Thymus (tissue), 14 donors: Measurements from ENCODE around the gene XIRP1. TPM values are rescaled to one million over a fixed set of nuclear protein-coding genes. Genes with fewer than 3 reads are reported as not detected.
"Not testable (repeated sequence)": the region's sequence is repeated elsewhere in the genome, so short reads cannot be mapped to it uniquely, and the experiment has no call there.

Source experiments
- DNase-seq, 9 donors: peaks; one replicate each; pipeline ENCODE4 v3.0.0-alpha.2; 2013; ENCODE audit warnings: low spot score in 9 of 9, low read depth in 6 of 9, missing footprints in 1 of 9
- H3K27ac ChIP-seq, 2 donors: one replicate each; pipeline ENCODE4 v1.5.1; 2013; ENCODE audit warnings: control low read depth in 1 of 2, low read depth in 1 of 2, low read length in 1 of 2, mild to moderate bottlenecking in 1 of 2, moderate library complexity in 1 of 2
- H3K27me3 ChIP-seq, 2 donors: one replicate each; pipeline ENCODE4 v1.5.1; 2013; ENCODE audit warnings: low read length in 1 of 2; ENCODE audit not compliant: control insufficient read depth in 2 of 2, insufficient read depth in 1 of 2
- H3K36me3 ChIP-seq, 2 donors: one replicate each; pipeline ENCODE4 v1.5.1; 2013; ENCODE audit warnings: low read length in 1 of 2, mild to moderate bottlenecking in 1 of 2, moderate library complexity in 1 of 2; ENCODE audit not compliant: control insufficient read depth in 2 of 2, insufficient read depth in 2 of 2
- H3K4me1 ChIP-seq, 2 donors: one replicate each; pipeline ENCODE4 v1.5.1; 2013; ENCODE audit warnings: low read length in 2 of 2; ENCODE audit not compliant: control insufficient read depth in 2 of 2, insufficient read depth in 2 of 2
- H3K4me3 ChIP-seq, 2 donors: one replicate each; pipeline ENCODE4 v1.5.1; 2013; ENCODE audit warnings: low read length in 2 of 2, control low read depth in 1 of 2, mild to moderate bottlenecking in 1 of 2
- H3K9me3 ChIP-seq, 2 donors: one replicate each; pipeline ENCODE4 v1.5.1; 2013; ENCODE audit warnings: low read length in 1 of 2, mild to moderate bottlenecking in 1 of 2; ENCODE audit not compliant: control insufficient read depth in 2 of 2, insufficient read depth in 1 of 2
- WGBS: extraction: QIAGEN DNeasy Blood & Tissue Kit; methylation state at CpG from one replicate; pipeline ENCODE4 v1.1.7; 2013; 5-methylcytosine and 5-hydroxymethylcytosine counted together
- long read RNA-seq, 10 donors: transcript quantifications; one replicate each; lab custom pipeline, GENCODE V29; 2026
- polyA plus RNA-seq: library from polyadenylated mRNA; stranded (reverse); fragments of 200-250 nt; gene quantifications from one replicate; pipeline ENCODE4 v1.2.3, GENCODE V29; 2013
- total RNA-seq: library from RNA; stranded (reverse); fragments of 120-200 nt; gene quantifications from one replicate; pipeline ENCODE4 v1.2.4, GENCODE V29; 2013
- donor health status: healthy.

Gene XIRP1
- total RNA-seq (0.52 TPM), polyA plus RNA-seq (1.1 TPM)
- long read RNA-seq, donor 1: 0 reads
- long read RNA-seq, donor 2: 0 reads
- long read RNA-seq, donor 3, full-length matches to known transcripts: 1 of 1 reads
- long read RNA-seq, donor 3, partial matches to known transcripts: 0 of 1 reads
- long read RNA-seq, donor 3, other reads (novel, unspliced or antisense): 0 of 1 reads
- long read RNA-seq, donor 4: 0 reads
- long read RNA-seq, donor 5, full-length matches to known transcripts: 1 of 1 reads
- long read RNA-seq, donor 5, partial matches to known transcripts: 0 of 1 reads
- long read RNA-seq, donor 5, other reads (novel, unspliced or antisense): 0 of 1 reads
- long read RNA-seq, donor 6: 0 reads
- long read RNA-seq, donor 7: 0 reads
- long read RNA-seq, donor 8: 0 reads
- long read RNA-seq, donor 9: 0 reads
- long read RNA-seq, donor 10: 0 reads

GRCh38 chr3:39192490-39193092 is at the start of gene XIRP1:
Gene XIRP1 (minus strand): TSS chr3:39192595. CDS start chr3:39189445, 3,150 bp downstream.
- Histone ChIP-seq H3K4me1 (peaks cover 21 to 29% of the 10 kb centered on the region in 2 donors), H3K36me3 (no peaks in the 10 kb centered on the region), H3K9me3 (no peaks in the 10 kb centered on the region), H3K27me3 (peaks cover 0 to 3% of the 10 kb centered on the region in 2 donors), H3K27ac (no peak within 1 kb of the TSS), H3K4me3 (no peak within 1 kb of the TSS)
- DNase-seq: no peak
- 93% methylated on average over 9 of the region's 9 CpGs for WGBS

GRCh38 chr3:39241561-39241960 is 49.2 kb upstream of the XIRP1 start:
- Histone ChIP-seq H3K27ac (no peak overlapping the region), H3K36me3 (no peaks in the 10 kb centered on the region), H3K9me3 (no peaks in the 10 kb centered on the region), H3K4me1 (no peaks in the 10 kb centered on the region), H3K27me3 (no peaks in the 10 kb centered on the region), H3K4me3 (no peak overlapping the region)
- DNase-seq: no peak

- no peak overlapping the region for H3K27ac ChIP-seq
- no peak overlapping the region for H3K4me3 ChIP-seq
- H3K9me3 ChIP-seq: no peaks in the 10 kb centered on the region
- no peak for DNase-seq
- no peaks in the 10 kb centered on the region for H3K36me3 ChIP-seq
- H3K27me3 ChIP-seq: no peaks in the 10 kb centered on the region
- H3K4me1 ChIP-seq: peaks cover 19 to 25% of the 10 kb centered on the region in 2 donors
- WGBS: 93% methylated on average over 6 of the region's 6 CpGs
Measured at GRCh38 chr3:39237027-39237426, 44.6 kb upstream of the XIRP1 start.

- Histone ChIP-seq H3K36me3 (no peaks in the 10 kb centered on the region), H3K27ac (no peak overlapping the region), H3K4me3 (no peak overlapping the region), H3K9me3 (no peaks in the 10 kb centered on the region), H3K27me3 (no peaks in the 10 kb centered on the region), H3K4me1 (peaks cover 19 to 25% of the 10 kb centered on the region in 2 donors)
- 38% methylated on average over 2 of the region's 2 CpGs for WGBS
- DNase-seq: peak in 6 of 9 donors; percentile 23 to 69 (median 32)
Measured at GRCh38 chr3:39234651-39235050, 42.3 kb upstream of the XIRP1 start.

GRCh38 chr3:39232859-39233258 is 40.5 kb upstream of the XIRP1 start:
- no peak overlapping the region for H3K27ac ChIP-seq
- H3K9me3 ChIP-seq: no peaks in the 10 kb centered on the region
- H3K27me3 ChIP-seq: no peaks in the 10 kb centered on the region
- DNase-seq: no peak
- no peak overlapping the region for H3K4me3 ChIP-seq
- 28% methylated on average over 3 of the region's 3 CpGs for WGBS
- no peaks in the 10 kb centered on the region for H3K36me3 ChIP-seq
- H3K4me1 ChIP-seq: peaks cover 19 to 25% of the 10 kb centered on the region in 2 donors

GRCh38 chr3:39230453-39230852 is 38.1 kb upstream of the XIRP1 start:
- H3K27me3 ChIP-seq: no peaks in the 10 kb centered on the region
- no peak overlapping the region for H3K4me3 ChIP-seq
- 93% methylated on average over 1 of the region's 1 CpG for WGBS
- DNase-seq: no peak
- H3K27ac ChIP-seq: no peak overlapping the region
- no peaks in the 10 kb centered on the region for H3K9me3 ChIP-seq
- peaks cover 19 to 25% of the 10 kb centered on the region in 2 donors for H3K4me1 ChIP-seq
- no peaks in the 10 kb centered on the region for H3K36me3 ChIP-seq

GRCh38 chr3:39228496-39228895 is 36.1 kb upstream of the XIRP1 start:
- WGBS: 86% methylated on average over 3 of the region's 4 CpGs
- no peaks in the 10 kb centered on the region for H3K9me3 ChIP-seq
- peaks cover 11 to 12% of the 10 kb centered on the region in 2 donors for H3K4me1 ChIP-seq
- no peak for DNase-seq
- no peaks in the 10 kb centered on the region for H3K36me3 ChIP-seq
- no peaks in the 10 kb centered on the region for H3K27me3 ChIP-seq
- no peak overlapping the region for H3K27ac ChIP-seq
- H3K4me3 ChIP-seq: no peak overlapping the region

- H3K4me1 ChIP-seq, H3K27me3 ChIP-seq, H3K27ac ChIP-seq, H3K36me3 ChIP-seq, H3K4me3 ChIP-seq, H3K9me3 ChIP-seq, DNase-seq: not testable (repeated sequence)
- 98% methylated on average over 25 of the region's 32 CpGs for WGBS
Measured at GRCh38 chr3:39227596-39227995, 35.2 kb upstream of the XIRP1 start.

- 13% methylated on average over 3 of the region's 3 CpGs for WGBS
Measured at GRCh38 chr3:39226106-39226741, 33.8 kb upstream of the XIRP1 start.

More at GRCh38 chr3:39226106-39226741, 33.8 kb upstream of the XIRP1 start:
- H3K27ac ChIP-seq: no peak overlapping the region
- no peaks in the 10 kb centered on the region for H3K9me3 ChIP-seq
- no peak overlapping the region for H3K4me3 ChIP-seq
- DNase-seq: no peak
- H3K36me3 ChIP-seq: no peaks in the 10 kb centered on the region
- no peaks in the 10 kb centered on the region for H3K27me3 ChIP-seq
- H3K4me1 ChIP-seq: no peaks in the 10 kb centered on the region
